HCT116 (cell line): ENCODE data around the gene RBMXL2. TPM values are rescaled to one million over a fixed set of nuclear protein-coding genes. Genes with fewer than 3 reads are reported as not detected.

Experiments used
- ATAC-seq: fragments of 200-7000 bp; cut with Tn5 transposase; 2 replicates; pipeline ENCODE4 v1.9.1; 2020; ENCODE audit warnings: mild to moderate bottlenecking, moderate library complexity
- BruUV-seq: library from RNA; stranded (reverse); fragments of 400-500 nt; replicated peaks from 2 replicates; lab custom pipeline; 2021; lab: Mats Ljungman, UMichigan
- CTCF ChIA-PET: fragments of 300-600 bp; sonication (Branson Sonifier 250); formaldehyde crosslinking; loops from one replicate; lab custom pipeline; 2021; ENCODE audit warnings: antibody characterized with exemption; lab: Charles Lee
- POLR2A ChIA-PET: fragments of 300-600, 350-600 bp; sonication (Branson Sonifier 250); formaldehyde crosslinking; loops from one replicate; lab custom pipeline; 2021; ENCODE audit warnings: antibody characterized with exemption; lab: Charles Lee
- RAD21 ChIA-PET, 2 experiments: fragments of 300-600 bp; sonication (Branson Sonifier 250); formaldehyde crosslinking; loops; one replicate each; lab custom pipeline; 2023; ENCODE audit warnings: low total read pairs in 2 of 2; ENCODE audit not compliant: uncharacterized antibody in 2 of 2, unreplicated experiment in 2 of 2, low non-redundant PET in 1 of 2; lab: Charles Lee
- DNase-seq: peaks from one replicate; pipeline ENCODE4 v3.0.0-alpha.2; 2010; ENCODE audit warnings: low read depth, low spot score
- H2AFZ ChIP-seq: fragments of 200-600 bp; shearing (Covaris generic), sonication (generic); 2 replicates; pipeline ENCODE4 v1.6.1; 2017; ENCODE audit warnings: low read depth, mixed run types, mixed read lengths, antibody characterized with exemption, low read length; ENCODE audit not compliant: poor library complexity, severe bottlenecking
- H3K27ac ChIP-seq: 2 replicates; pipeline ENCODE4 v1.5.1; 2012; ENCODE audit warnings: low read depth, low read length
- H3K27me3 ChIP-seq: fragments of 200-600 bp; sonication (generic); 2 replicates; pipeline ENCODE4 v1.6.1; 2016; ENCODE audit warnings: mixed run types, low read length, mixed read lengths; ENCODE audit not compliant: insufficient read depth
- H3K36me3 ChIP-seq, 2 experiments: fragments of 200-500 bp in 1 of 2; fragments of 200-600 bp in 1 of 2; sonication (Bioruptor generic) in 1 of 2; sonication (generic) in 1 of 2; 2 replicates each; pipeline versions ENCODE4 v1.5.1 to v1.6.1; 2014 to 2016; ENCODE audit warnings: low read length in 2 of 2, inconsistent platforms in 1 of 2, mixed read lengths in 1 of 2, mixed run types in 1 of 2; ENCODE audit not compliant: insufficient read depth in 2 of 2, control insufficient read depth in 1 of 2
- H3K4me1 ChIP-seq, 2 experiments: fragments of 200-600 bp in 1 of 2; sonication (generic) in 1 of 2; 2 replicates each; pipeline versions ENCODE4 v1.5.1 to v1.6.1; 2012 to 2017; ENCODE audit warnings: low read length in 2 of 2, inconsistent platforms in 1 of 2, mild to moderate bottlenecking in 1 of 2, mixed read lengths in 1 of 2, mixed run types in 1 of 2, moderate library complexity in 1 of 2; ENCODE audit not compliant: insufficient read depth in 2 of 2, control insufficient read depth in 1 of 2
- H3K4me2 ChIP-seq: fragments of 200-600 bp; sonication (generic); 2 replicates; pipeline ENCODE4 v1.6.1; 2017; ENCODE audit warnings: mixed run types, low read length, mixed read lengths
- H3K4me3 ChIP-seq, 2 experiments: fragments of 200-600 bp in 1 of 2; sonication (generic) in 1 of 2; replicated peaks in 1 of 2; 2 replicates each; pipeline ENCODE4 v1.5.1; 2011 to 2016; ENCODE audit warnings: low read length in 2 of 2, control low read depth in 1 of 2, low read depth in 1 of 2, mild to moderate bottlenecking in 1 of 2, mixed read lengths in 1 of 2, mixed run types in 1 of 2
- H3K79me2 ChIP-seq: fragments of 200-600 bp; sonication (generic); 2 replicates; pipeline ENCODE4 v1.6.1; 2017; ENCODE audit warnings: mild to moderate bottlenecking, mixed run types, low read length, moderate library complexity, mixed read lengths; ENCODE audit not compliant: insufficient read depth
- H3K9ac ChIP-seq: fragments of 200-600 bp; sonication (generic); 2 replicates; pipeline ENCODE4 v1.6.1; 2016; ENCODE audit warnings: low read length, mixed read lengths
- H3K9me2 ChIP-seq: fragments of 200-600 bp; sonication (generic), shearing (Covaris generic); 2 replicates; pipeline ENCODE4 v1.6.1; 2017; ENCODE audit warnings: mixed run types, mild to moderate bottlenecking, moderate library complexity; ENCODE audit not compliant: insufficient read depth
- H3K9me3 ChIP-seq, 2 experiments: fragments of 200-500 bp in 1 of 2; fragments of 200-600 bp in 1 of 2; sonication (Bioruptor generic) in 1 of 2; sonication (generic) in 1 of 2; 2 replicates each; pipeline ENCODE4 v1.6.1; 2014 to 2017; ENCODE audit warnings: low read length in 2 of 2, mixed read lengths in 2 of 2, inconsistent platforms in 1 of 2, low read depth in 1 of 2, mild to moderate bottlenecking in 1 of 2, mixed run types in 1 of 2, moderate library complexity in 1 of 2; ENCODE audit not compliant: control insufficient read depth in 1 of 2, insufficient read depth in 1 of 2
- H4K20me1 ChIP-seq: fragments of 200-600 bp; sonication (generic), shearing (Covaris generic); 2 replicates; pipeline ENCODE4 v1.6.1; 2017; ENCODE audit warnings: mixed run types, mild to moderate bottlenecking, moderate library complexity; ENCODE audit not compliant: insufficient read depth
- CBX3 ChIP-seq: IDR thresholded peaks from 2 replicates; pipeline ENCODE4 v1.6.1; 2012; ENCODE audit warnings: low read depth
- CTCF ChIP-seq, 3 experiments: fragments of 200-600 bp in 1 of 3; sonication (generic) in 1 of 3; IDR thresholded peaks in 2 of 3; conservative IDR thresholded peaks in 1 of 3; 2 replicates each; pipeline ENCODE4 v1.5.1; 2012 to 2017; ENCODE audit warnings: low read depth in 2 of 3, low read length in 2 of 3, antibody characterized with exemption in 1 of 3, borderline replicate concordance in 1 of 3, control low read depth in 1 of 3, mild to moderate bottlenecking in 1 of 3, mixed read lengths in 1 of 3, mixed run types in 1 of 3, moderate library complexity in 1 of 3; ENCODE audit not compliant: insufficient read depth in 1 of 3
- EGR1 ChIP-seq: IDR thresholded peaks from 2 replicates; pipeline ENCODE4 v1.6.1; 2012; ENCODE audit warnings: low read depth
- FOSL1 ChIP-seq: IDR thresholded peaks from 2 replicates; pipeline ENCODE4 v1.6.1; 2012; ENCODE audit warnings: low read depth
- JUND ChIP-seq: IDR thresholded peaks from 2 replicates; pipeline ENCODE4 v1.6.1; 2012
- MAX ChIP-seq: IDR thresholded peaks from 2 replicates; pipeline ENCODE4 v1.6.1; 2012
- RAD21 ChIP-seq: IDR thresholded peaks from 2 replicates; pipeline ENCODE4 v1.6.1; 2012; ENCODE audit warnings: low read depth, mild to moderate bottlenecking
- REST ChIP-seq: IDR thresholded peaks from 2 replicates; pipeline ENCODE4 v1.6.1; 2012; ENCODE audit warnings: low read depth
- SIN3A ChIP-seq: IDR thresholded peaks from 2 replicates; pipeline ENCODE4 v1.6.1; 2012; ENCODE audit warnings: low read depth
- SRF ChIP-seq: IDR thresholded peaks from 2 replicates; pipeline ENCODE4 v1.6.1; 2012; ENCODE audit warnings: low read depth
- TCF7L2 ChIP-seq: IDR thresholded peaks from 2 replicates; pipeline ENCODE4 v1.7.0; 2011; ENCODE audit warnings: borderline replicate concordance, inconsistent platforms; ENCODE audit not compliant: insufficient read depth, insufficient read length; ENCODE audit errors: extremely low read depth
- YY1 ChIP-seq: IDR thresholded peaks from 2 replicates; pipeline ENCODE4 v1.6.1; 2011; ENCODE audit warnings: low read length, low read depth, moderate library complexity, mild to moderate bottlenecking; ENCODE audit not compliant: insufficient replicate concordance; ENCODE audit errors: extremely low read depth
- ZBTB33 ChIP-seq: IDR thresholded peaks from 2 replicates; pipeline ENCODE4 v1.6.1; 2011; ENCODE audit warnings: mild to moderate bottlenecking, low read length, moderate library complexity; ENCODE audit not compliant: insufficient replicate concordance; ENCODE audit errors: extremely low read depth
- intact Hi-C: fragments of 100-400 bp; cut with micrococcal nuclease; formaldehyde crosslinking; loops from 2 replicates; pipeline ENCODE4 v1.10.0; 2022
- total RNA-seq: library from RNA; stranded (reverse); gene quantifications from one replicate; pipeline ENCODE4 v1.2.1, GENCODE V29; 2021; ENCODE audit not compliant: unreplicated experiment

Gene RBMXL2
- total RNA-seq, 1 experiment from 2014 or later = 0.12 TPM

- ATAC-seq = no peak
- BruUV-seq = no TSS peak
- Histone ChIP-seq H3K36me3 (no peaks in the 10 kb centered on the region), H4K20me1 (no peaks in the 10 kb centered on the region), H3K79me2 (no peaks in the 10 kb centered on the region), H3K4me3 (no peak overlapping the region), H3K4me1 (no peaks in the 10 kb centered on the region), H3K9ac (no peak overlapping the region), H3K9me3 (no peaks in the 10 kb centered on the region), H3K27me3 (peaks cover 19% of the 10 kb centered on the region), H3K27ac (no peak overlapping the region), H3K9me2 (no peaks in the 10 kb centered on the region), H2AFZ (no peak overlapping the region), H3K4me2 (no peak overlapping the region)
- no peak for TF ChIP-seq SRF
- no peak for TF ChIP-seq CBX3
- no peak for TF ChIP-seq SIN3A
- ChIA-PET CTCF (no interaction called here), POLR2A (no interaction called here), RAD21 (no interaction called here)
- intact Hi-C loops = no loop called here
- DNase-seq = no peak
Observed at GRCh38 chr11:7080900-7081299, 7.9 kb upstream of the RBMXL2 start.

GRCh38 chr11:7081441-7081840 lies 7.4 kb upstream of the RBMXL2 start:
- intact Hi-C loops = no loop called here
- ChIA-PET CTCF (no interaction called here), POLR2A (no interaction called here), RAD21 (no interaction called here)
- Histone ChIP-seq H3K9me3 (no peaks in the 10 kb centered on the region), H3K27me3 (peaks cover 22% of the 10 kb centered on the region), H3K4me2 (no peak overlapping the region), H3K27ac (no peak overlapping the region), H3K9ac (no peak overlapping the region), H3K36me3 (no peaks in the 10 kb centered on the region), H3K9me2 (no peaks in the 10 kb centered on the region), H3K79me2 (no peaks in the 10 kb centered on the region), H4K20me1 (no peaks in the 10 kb centered on the region), H3K4me3 (no peak overlapping the region), H2AFZ (no peak overlapping the region), H3K4me1 (no peaks in the 10 kb centered on the region)
- ATAC-seq (no peak), DNase-seq (no peak)
- BruUV-seq = no TSS peak
- TF ChIP-seq EGR1 (no peak), ZBTB33 (no peak), TCF7L2 (no peak), MAX (no peak), JUND (no peak), YY1 (no peak), SRF (no peak), FOSL1 (no peak), CTCF (IDR thresholded peaks at IDR 0.05 in 2 of 3, conservative IDR thresholded peaks at IDR 0.05 in 1 of 3; ENCODE audit: borderline replicate concordance in 1 of 3, insufficient read depth in 1 of 3, low read depth in 2 of 3, low read length in 2 of 3) (no peak), RAD21 (no peak), REST (no peak)
